MM.1S (cell line): Measurements from ENCODE around the gene BCAS3.

Experiments used
- DNase-seq: peaks from one replicate; pipeline ENCODE4 v3.0.0-alpha.2; 2015
- H2AFZ ChIP-seq: fragments of 300-600 bp; sonication (generic); 2 replicates; pipeline ENCODE4 v1.6.0; 2016; ENCODE audit warnings: antibody characterized with exemption, low read length
- H3F3A ChIP-seq: fragments of 300-600 bp; sonication (generic); 2 replicates; pipeline ENCODE4 v1.6.1; 2016; ENCODE audit warnings: mild to moderate bottlenecking, antibody characterized with exemption, low read length, moderate library complexity, mixed read lengths; ENCODE audit not compliant: insufficient read depth
- H3K27ac ChIP-seq: fragments of 300-600 bp; sonication (generic); 2 replicates; pipeline ENCODE4 v1.5.1; 2016; ENCODE audit warnings: mild to moderate bottlenecking, low read length
- H3K27me3 ChIP-seq: fragments of 300-600 bp; sonication (generic); replicated peaks from 2 replicates; pipeline ENCODE4 v1.6.0; 2016; ENCODE audit warnings: low read length; ENCODE audit not compliant: insufficient read depth
- H3K36me3 ChIP-seq: fragments of 300-600 bp; sonication (generic); replicated peaks from 2 replicates; pipeline ENCODE4 v1.6.1; 2016; ENCODE audit warnings: mild to moderate bottlenecking, low read length, mixed read lengths; ENCODE audit not compliant: insufficient read depth
- H3K4me1 ChIP-seq: fragments of 300-600 bp; sonication (generic); 2 replicates; pipeline ENCODE4 v1.6.1; 2016; ENCODE audit warnings: low read length, mixed read lengths
- H3K4me2 ChIP-seq: fragments of 300-600 bp; sonication (generic); 2 replicates; pipeline ENCODE4 v1.6.0; 2016; ENCODE audit warnings: low read depth, low read length
- H3K4me3 ChIP-seq: fragments of 300-600 bp; sonication (generic); 2 replicates; pipeline ENCODE4 v1.5.1; 2016; ENCODE audit warnings: low read length, mixed read lengths
- H3K79me2 ChIP-seq: fragments of 300-600 bp; sonication (generic); 2 replicates; pipeline ENCODE4 v1.6.1; 2016; ENCODE audit warnings: mixed run types, low read length, mixed read lengths
- H3K9ac ChIP-seq: fragments of 300-600 bp; sonication (generic); 2 replicates; pipeline ENCODE4 v1.6.1; 2016; ENCODE audit warnings: low read length, mixed read lengths
- H3K9me2 ChIP-seq: fragments of 300-600 bp; sonication (generic); replicated peaks from 2 replicates; pipeline ENCODE4 v1.6.1; 2016; ENCODE audit warnings: mild to moderate bottlenecking, low read length, mixed read lengths; ENCODE audit not compliant: insufficient read depth
- H3K9me3 ChIP-seq: fragments of 300-600 bp; sonication (generic); replicated peaks from 2 replicates; pipeline ENCODE4 v1.6.1; 2016; ENCODE audit warnings: mild to moderate bottlenecking, low read length, mixed read lengths; ENCODE audit not compliant: insufficient read depth
- H4K20me1 ChIP-seq: fragments of 300-600 bp; sonication (generic); 2 replicates; pipeline ENCODE4 v1.6.1; 2016; ENCODE audit warnings: mild to moderate bottlenecking, low read length, moderate library complexity, mixed read lengths; ENCODE audit not compliant: insufficient read depth
- CTCF ChIP-seq: fragments of 300-600 bp; sonication (generic); IDR thresholded peaks from 2 replicates; pipeline ENCODE4 v1.5.1; 2016; ENCODE audit warnings: antibody characterized with exemption, low read length, mixed read lengths
- EZH2 ChIP-seq: fragments of 300-600 bp; sonication (generic); optimal IDR thresholded peaks from 2 replicates; pipeline ENCODE3; 2017; ENCODE audit warnings: low read depth, mild to moderate bottlenecking, antibody characterized with exemption, low read length, mixed read lengths
- EZH2phosphoT487 ChIP-seq: fragments of 300-600 bp; sonication (generic); IDR thresholded peaks from 2 replicates; pipeline ENCODE4 v1.6.1; 2018; ENCODE audit warnings: antibody characterized with exemption, low read length

BCAS3 gene

DNA sequence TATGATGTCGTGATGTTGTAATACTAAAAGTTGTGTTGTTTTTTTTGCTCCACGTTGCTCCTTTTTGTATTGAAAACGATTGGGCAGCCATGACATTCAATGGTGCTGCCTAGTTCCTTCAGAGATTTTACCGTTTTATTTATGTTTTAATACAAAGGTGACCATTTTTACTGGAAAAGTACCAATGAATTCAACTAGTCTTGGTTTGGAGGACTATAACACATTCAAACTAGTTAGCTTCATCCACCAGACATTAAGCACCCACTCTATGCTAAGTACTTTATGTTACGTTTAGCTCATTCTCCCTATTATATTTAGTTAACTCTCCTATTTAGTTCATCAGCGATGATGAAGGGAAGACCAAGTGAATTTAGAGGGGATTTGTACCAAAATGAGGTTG lies 605.4 kb downstream of the BCAS3 start:
- TF ChIP-seq EZH2 = no peak
- TF ChIP-seq EZH2phosphoT487 = no peak
- no peak for TF ChIP-seq CTCF
- H3K4me1 ChIP-seq = peaks cover 13% of the 10 kb centered on the region

DNA sequence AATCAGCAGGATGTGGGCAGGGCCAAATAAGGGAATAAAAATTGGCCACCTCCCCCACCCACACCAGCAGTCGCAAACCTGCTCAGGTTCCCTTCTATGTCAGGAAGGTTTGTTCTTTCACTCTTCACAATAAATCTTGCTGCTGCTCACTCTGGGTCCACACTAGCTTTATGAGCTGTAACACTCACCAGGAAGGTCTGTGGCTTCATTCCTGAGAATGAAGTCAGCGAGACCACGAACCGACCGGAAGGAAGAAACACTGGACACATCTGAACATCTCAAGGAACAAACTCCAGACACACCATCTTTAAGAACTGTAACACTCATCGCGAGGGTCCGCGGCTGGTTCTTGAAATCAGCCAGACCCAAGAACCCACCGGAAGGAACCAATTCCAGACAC lies 606.5 kb downstream of the BCAS3 start:
- H3K27ac ChIP-seq = no peak overlapping the region
- H3K4me1 ChIP-seq = peaks cover 12% of the 10 kb centered on the region
- H2AFZ ChIP-seq = no peak overlapping the region
- H3K36me3 ChIP-seq = no peaks in the 10 kb centered on the region
- TF ChIP-seq CTCF (no peak), EZH2 (no peak), EZH2phosphoT487 (no peak)
- no peak overlapping the region for H3K9ac ChIP-seq
- H3K9me3 ChIP-seq = no peaks in the 10 kb centered on the region
- H3K9me2 ChIP-seq = no peaks in the 10 kb centered on the region
- H3K27me3 ChIP-seq = no peaks in the 10 kb centered on the region
- no peaks in the 10 kb centered on the region for H3K79me2 ChIP-seq
- no peak for DNase-seq
- no peak overlapping the region for H3K4me2 ChIP-seq
- no peaks in the 10 kb centered on the region for H4K20me1 ChIP-seq
- H3K4me3 ChIP-seq = no peak overlapping the region
- no peaks in the 10 kb centered on the region for H3F3A ChIP-seq

More for the DNA sequence above, 605.4 kb downstream of the BCAS3 start:
- Histone ChIP-seq H3F3A (no peaks in the 10 kb centered on the region), H3K79me2 (no peaks in the 10 kb centered on the region), H2AFZ (no peak overlapping the region), H3K4me3 (no peak overlapping the region), H3K9me2 (no peaks in the 10 kb centered on the region), H3K27me3 (no peaks in the 10 kb centered on the region), H3K4me2 (no peak overlapping the region), H4K20me1 (no peaks in the 10 kb centered on the region), H3K9me3 (no peaks in the 10 kb centered on the region), H3K9ac (no peak overlapping the region), H3K27ac (no peak overlapping the region), H3K36me3 (no peaks in the 10 kb centered on the region)
- no peak for DNase-seq

DNA sequence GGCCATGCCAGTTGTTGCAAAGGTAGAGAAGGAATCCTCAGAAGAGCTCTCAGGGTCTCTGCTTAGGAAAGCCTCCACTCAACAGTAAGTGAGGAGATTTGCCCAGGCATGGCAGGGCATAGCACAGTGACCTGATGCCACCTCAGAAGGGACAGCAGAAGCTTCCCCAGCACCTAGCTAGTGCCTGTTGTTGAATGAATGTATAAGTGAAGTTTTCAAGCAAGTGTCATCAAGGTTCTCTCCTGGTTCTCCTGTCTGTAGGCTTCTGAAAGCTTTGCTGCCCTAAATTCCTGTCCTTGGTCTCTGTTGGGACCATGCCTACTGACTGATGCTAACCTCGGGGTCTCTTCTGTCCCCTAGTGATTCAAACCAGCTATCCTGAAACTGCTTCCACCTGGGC lies 607.1 kb downstream of the BCAS3 start:
- no peak for DNase-seq
- Histone ChIP-seq H3K9ac (no peak overlapping the region), H2AFZ (no peak overlapping the region), H4K20me1 (no peaks in the 10 kb centered on the region), H3K4me2 (no peak overlapping the region), H3K79me2 (no peaks in the 10 kb centered on the region), H3F3A (no peaks in the 10 kb centered on the region), H3K4me3 (no peak overlapping the region), H3K4me1 (peaks cover 6% of the 10 kb centered on the region), H3K36me3 (no peaks in the 10 kb centered on the region), H3K9me3 (no peaks in the 10 kb centered on the region), H3K9me2 (no peaks in the 10 kb centered on the region), H3K27me3 (no peaks in the 10 kb centered on the region), H3K27ac (no peak overlapping the region)
- TF ChIP-seq EZH2 = no peak
- TF ChIP-seq CTCF = no peak
- no peak for TF ChIP-seq EZH2phosphoT487
